ENCODE data around the gene ODF2L.

ODF2L gene

GRCh38 chr1:86345042-86345441 is 51.1 kb downstream of the ODF2L start:
- TF ChIP-seq CTCF (IDR thresholded peaks at IDR 0.05; ENCODE audit: extremely low read depth, missing control alignments): no peak
- no peak for DNase-seq (ENCODE audit: low spot score)

DNA sequence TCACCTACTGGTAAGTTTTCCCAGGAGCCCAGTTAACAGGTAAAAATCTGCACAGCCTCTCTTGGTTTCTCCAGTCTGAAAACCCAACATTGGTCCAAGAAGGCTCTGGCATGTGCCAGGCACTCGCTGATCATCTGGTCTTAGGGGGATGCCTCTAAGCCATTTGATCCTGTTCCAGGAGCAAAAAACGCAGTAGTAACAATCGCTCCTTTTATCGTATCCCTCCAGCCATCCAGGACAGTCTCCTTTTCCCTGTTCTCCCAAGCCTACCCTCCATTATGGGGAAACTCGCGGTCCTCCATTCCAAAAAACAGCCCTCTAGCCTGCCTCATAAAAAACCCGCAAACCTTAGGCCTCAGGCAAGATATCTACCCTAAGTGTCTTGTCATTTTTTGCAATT is 56.2 kb downstream of the ODF2L start:
- no peak for TF ChIP-seq CTCF (IDR thresholded peaks at IDR 0.05; ENCODE audit: extremely low read depth, missing control alignments)
- DNase-seq (ENCODE audit: low spot score): no peak

GRCh38 chr1:86339014-86339812 is 56.9 kb downstream of the ODF2L start:
- no peak for DNase-seq (ENCODE audit: low spot score)

DNA sequence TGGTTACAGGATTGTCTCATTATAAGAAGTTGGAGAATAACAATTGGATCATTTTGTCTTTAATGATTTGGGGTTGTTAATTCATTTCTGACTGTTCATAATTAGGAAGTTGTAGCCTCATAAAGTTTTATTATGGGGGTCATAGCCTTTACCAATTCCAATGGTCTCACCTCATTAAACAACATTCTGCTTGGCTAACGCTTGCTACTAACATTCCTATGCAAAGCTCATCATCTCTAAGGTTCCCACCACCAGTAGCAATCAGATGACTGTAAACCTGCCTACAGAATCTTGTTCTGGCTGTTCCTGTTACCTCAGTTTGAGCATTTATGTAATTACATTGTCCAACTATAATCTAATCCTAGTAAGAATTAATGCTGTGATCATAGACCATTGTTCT is 60.2 kb downstream of the ODF2L start:
- TF ChIP-seq CTCF (IDR thresholded peaks at IDR 0.05; ENCODE audit: extremely low read depth, missing control alignments): no peak
- no peak for DNase-seq (ENCODE audit: low spot score)

More at GRCh38 chr1:86339014-86339812, 56.9 kb downstream of the ODF2L start:
- no peak for TF ChIP-seq CTCF (IDR thresholded peaks at IDR 0.05; ENCODE audit: extremely low read depth, missing control alignments)

- TF ChIP-seq CTCF (IDR thresholded peaks at IDR 0.05; ENCODE audit: extremely low read depth, missing control alignments): no peak
- DNase-seq (ENCODE audit: low spot score): no peak
Measured at GRCh38 chr1:86325264-86325663, 70.9 kb downstream of the ODF2L start.

DNA sequence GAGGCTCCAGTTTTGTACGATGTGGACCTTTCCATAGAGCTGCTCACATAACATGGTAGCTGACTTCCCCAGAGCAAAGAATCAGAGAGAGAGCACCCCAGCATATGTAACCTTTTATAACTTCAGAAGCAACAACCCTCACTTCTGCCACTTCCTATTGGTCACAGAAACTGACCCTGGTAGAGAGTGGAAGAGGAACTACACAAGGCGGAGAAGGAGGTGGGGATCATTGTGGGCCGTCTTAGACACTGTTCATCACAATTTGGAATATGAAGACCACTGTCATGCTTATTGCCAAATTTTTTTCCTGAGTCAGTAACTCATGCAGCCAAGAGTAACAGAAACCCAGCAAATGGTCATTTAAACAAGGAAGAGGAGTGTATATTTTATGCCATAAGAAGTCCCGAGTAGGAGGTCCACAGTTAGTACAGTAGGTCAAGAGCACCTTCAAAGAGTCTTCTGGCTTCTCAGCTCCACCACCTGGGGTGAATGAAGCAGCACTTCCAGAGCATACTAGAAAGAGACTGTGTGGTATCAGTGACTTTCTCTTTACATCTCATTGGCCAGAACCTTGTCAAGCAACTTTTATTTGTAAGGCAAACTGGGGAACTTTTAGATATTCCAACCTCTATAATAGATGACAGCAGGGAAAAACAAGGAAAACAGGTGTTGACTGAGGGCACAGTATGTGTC is 71.8 kb downstream of the ODF2L start:
- TF ChIP-seq CTCF (IDR thresholded peaks at IDR 0.05; ENCODE audit: extremely low read depth, missing control alignments): no peak
- DNase-seq (ENCODE audit: low spot score): no peak

GRCh38 chr1:86322241-86322640 is 73.9 kb downstream of the ODF2L start:
- DNase-seq (ENCODE audit: low spot score): no peak
- no peak for TF ChIP-seq CTCF (IDR thresholded peaks at IDR 0.05; ENCODE audit: extremely low read depth, missing control alignments)

Measured in GM20000 (cell line).